Stomach (tissue), 4 donors: ENCODE data around the gene AK9.

Experiments used
- EP300 ChIP-seq: sonication (generic); formaldehyde crosslinking; IDR thresholded peaks from one replicate; pipeline ENCODE4 v1.6.1; 2017; ENCODE audit warnings: antibody characterized with exemption
- POLR2A ChIP-seq, 4 donors: fragments of 450-650 bp; IDR thresholded peaks; one replicate each; pipeline ENCODE4 v1.6.1; 2016; ENCODE audit warnings: antibody characterized with exemption in 4 of 4, control low read depth in 2 of 4, mild to moderate bottlenecking in 1 of 4, moderate library complexity in 1 of 4
- TF ChIP-seq, protein P1 (sequence below), 7 experiments: fragments of 450-650 bp in 4 of 7; fragments of 200-600 bp in 3 of 7; sonication (generic) in 3 of 7; IDR thresholded peaks; one replicate each; pipeline ENCODE4 v1.5.1; 2016 to 2019; ENCODE audit warnings: antibody characterized with exemption in 7 of 7, control low read depth in 2 of 7, mild to moderate bottlenecking in 1 of 7

DNA sequence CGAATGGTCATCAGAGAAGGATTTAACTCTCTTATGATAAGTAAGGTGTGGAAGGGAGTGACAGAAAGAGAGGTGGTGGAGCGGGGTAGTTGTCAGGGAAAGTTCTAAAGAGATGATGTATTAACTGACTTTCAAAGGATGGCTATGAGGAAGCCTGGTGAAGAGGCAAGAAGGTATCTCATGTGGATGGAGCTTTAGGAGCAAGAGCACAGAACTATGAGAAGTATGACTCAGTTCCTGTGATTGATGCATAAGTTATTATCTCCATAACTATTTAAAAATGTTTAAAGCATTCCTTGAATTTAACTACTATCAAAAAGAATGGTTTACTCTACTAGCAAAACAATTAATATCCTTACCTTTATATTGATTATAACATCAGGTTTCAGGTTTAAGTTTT is 28.8 kb downstream of the AK9 start:
- TF ChIP-seq, protein P1, sequence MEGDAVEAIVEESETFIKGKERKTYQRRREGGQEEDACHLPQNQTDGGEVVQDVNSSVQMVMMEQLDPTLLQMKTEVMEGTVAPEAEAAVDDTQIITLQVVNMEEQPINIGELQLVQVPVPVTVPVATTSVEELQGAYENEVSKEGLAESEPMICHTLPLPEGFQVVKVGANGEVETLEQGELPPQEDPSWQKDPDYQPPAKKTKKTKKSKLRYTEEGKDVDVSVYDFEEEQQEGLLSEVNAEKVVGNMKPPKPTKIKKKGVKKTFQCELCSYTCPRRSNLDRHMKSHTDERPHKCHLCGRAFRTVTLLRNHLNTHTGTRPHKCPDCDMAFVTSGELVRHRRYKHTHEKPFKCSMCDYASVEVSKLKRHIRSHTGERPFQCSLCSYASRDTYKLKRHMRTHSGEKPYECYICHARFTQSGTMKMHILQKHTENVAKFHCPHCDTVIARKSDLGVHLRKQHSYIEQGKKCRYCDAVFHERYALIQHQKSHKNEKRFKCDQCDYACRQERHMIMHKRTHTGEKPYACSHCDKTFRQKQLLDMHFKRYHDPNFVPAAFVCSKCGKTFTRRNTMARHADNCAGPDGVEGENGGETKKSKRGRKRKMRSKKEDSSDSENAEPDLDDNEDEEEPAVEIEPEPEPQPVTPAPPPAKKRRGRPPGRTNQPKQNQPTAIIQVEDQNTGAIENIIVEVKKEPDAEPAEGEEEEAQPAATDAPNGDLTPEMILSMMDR (IDR thresholded peaks at IDR 0.05), result no peak
- TF ChIP-seq EP300 (no peak), POLR2A (IDR thresholded peaks at IDR 0.05) (no peak)
